DND-41 (cell line): ENCODE results near the gene NPTN.

Experiments used
- ATAC-seq: fragments of 200-7000 bp; cut with Tn5 transposase; 3 replicates; pipeline ENCODE4 v1.9.1; 2021; ENCODE audit warnings: low read depth; ENCODE audit not compliant: insufficient read depth
- DNase-seq: peaks from one replicate; pipeline ENCODE4 v3.0.0-alpha.2; 2020
- H2AFZ ChIP-seq: 2 replicates; pipeline ENCODE4 v1.6.0; 2012; ENCODE audit warnings: low read depth, low read length
- H3K27ac ChIP-seq: 2 replicates; pipeline ENCODE4 v1.5.1; 2012; ENCODE audit warnings: low read length, inconsistent platforms
- H3K27me3 ChIP-seq: fragments of 200-600 bp; sonication (generic); 2 replicates; pipeline ENCODE4 v1.6.0; 2012; ENCODE audit warnings: low read length, mild to moderate bottlenecking, inconsistent platforms; ENCODE audit not compliant: insufficient read depth, poor library complexity
- H3K36me3 ChIP-seq: 2 replicates; pipeline ENCODE4 v1.5.1; 2012; ENCODE audit warnings: low read length, inconsistent platforms; ENCODE audit not compliant: insufficient read depth
- H3K4me1 ChIP-seq: 2 replicates; pipeline ENCODE4 v1.5.1; 2012; ENCODE audit warnings: mild to moderate bottlenecking, low read length; ENCODE audit not compliant: insufficient read depth
- H3K4me2 ChIP-seq: 2 replicates; pipeline ENCODE4 v1.6.0; 2012; ENCODE audit warnings: mild to moderate bottlenecking, moderate library complexity, low read length, inconsistent platforms; ENCODE audit not compliant: insufficient read depth
- H3K4me3 ChIP-seq, 2 experiments: fragments of 200-600 bp in 1 of 2; shearing (Covaris generic) in 1 of 2; 2 replicates each; pipeline ENCODE4 v1.5.1; 2012 to 2016; ENCODE audit warnings: inconsistent platforms in 2 of 2, low read length in 2 of 2, mild to moderate bottlenecking in 2 of 2, low read depth in 1 of 2, moderate library complexity in 1 of 2
- H3K79me2 ChIP-seq: 2 replicates; pipeline ENCODE4 v1.6.0; 2012; ENCODE audit warnings: low read length, inconsistent platforms; ENCODE audit not compliant: insufficient read depth
- H3K9ac ChIP-seq: 2 replicates; pipeline ENCODE4 v1.6.0; 2012; ENCODE audit warnings: low read depth, mild to moderate bottlenecking, inconsistent platforms, low read length, moderate library complexity
- H3K9me3 ChIP-seq: 2 replicates; pipeline ENCODE4 v1.5.1; 2012; ENCODE audit warnings: low read length, moderate library complexity, mild to moderate bottlenecking, inconsistent platforms; ENCODE audit not compliant: insufficient read depth, severe bottlenecking
- H4K20me1 ChIP-seq: 2 replicates; pipeline ENCODE4 v1.6.0; 2012; ENCODE audit warnings: low read length; ENCODE audit not compliant: insufficient read depth
- CTCF ChIP-seq: IDR thresholded peaks from 2 replicates; pipeline ENCODE4 v1.5.1; 2012; ENCODE audit warnings: borderline replicate concordance, low read length, moderate library complexity, mild to moderate bottlenecking; ENCODE audit not compliant: poor library complexity, severe bottlenecking; ENCODE audit errors: extremely low read depth
- EZH2 ChIP-seq: IDR thresholded peaks from 3 replicates; pipeline ENCODE4 v1.6.1; 2012; ENCODE audit warnings: borderline replicate concordance, low read depth, mild to moderate bottlenecking, moderate library complexity, low read length, inconsistent platforms; ENCODE audit not compliant: severe bottlenecking

NPTN gene

GRCh38 chr15:73539212-73540128 lies 93.7 kb downstream of the NPTN start:
- Histone ChIP-seq H3K27me3 (no peaks in the 10 kb centered on the region), H2AFZ (no peak overlapping the region), H3K4me2 (no peak overlapping the region), H3K36me3 (no peaks in the 10 kb centered on the region), H3K27ac (no peak overlapping the region), H3K9ac (no peak overlapping the region), H3K4me1 (no peaks in the 10 kb centered on the region), H3K9me3 (no peaks in the 10 kb centered on the region), H4K20me1 (no peaks in the 10 kb centered on the region), H3K4me3 (no peak overlapping the region), H3K79me2 (no peaks in the 10 kb centered on the region)
- TF ChIP-seq CTCF: no peak
- no peak for TF ChIP-seq EZH2
- ATAC-seq (no peak), DNase-seq (no peak)

GRCh38 chr15:73538563-73539211 lies 94.5 kb downstream of the NPTN start:
- Histone ChIP-seq H3K9me3 (no peaks in the 10 kb centered on the region), H3K27ac (no peak overlapping the region), H3K79me2 (no peaks in the 10 kb centered on the region), H3K4me3 (no peak overlapping the region), H3K9ac (no peak overlapping the region), H2AFZ (no peak overlapping the region), H3K27me3 (no peaks in the 10 kb centered on the region), H3K36me3 (no peaks in the 10 kb centered on the region), H3K4me2 (no peak overlapping the region), H4K20me1 (no peaks in the 10 kb centered on the region), H3K4me1 (no peaks in the 10 kb centered on the region)
- TF ChIP-seq CTCF (no peak), EZH2 (no peak)
- no peak for DNase-seq
- no peak for ATAC-seq

GRCh38 chr15:73538123-73538522 lies 95.1 kb downstream of the NPTN start:
- H2AFZ ChIP-seq: no peak overlapping the region
- no peaks in the 10 kb centered on the region for H4K20me1 ChIP-seq
- H3K9me3 ChIP-seq: no peaks in the 10 kb centered on the region
- no peak overlapping the region for H3K4me2 ChIP-seq
- H3K79me2 ChIP-seq: no peaks in the 10 kb centered on the region
- no peaks in the 10 kb centered on the region for H3K36me3 ChIP-seq
- H3K27ac ChIP-seq: no peak overlapping the region
- no peaks in the 10 kb centered on the region for H3K4me1 ChIP-seq
- H3K27me3 ChIP-seq: no peaks in the 10 kb centered on the region
- TF ChIP-seq CTCF (no peak), EZH2 (no peak)
- no peak for DNase-seq
- ATAC-seq: no peak
- H3K4me3 ChIP-seq: no peak overlapping the region
- H3K9ac ChIP-seq: no peak overlapping the region
